CD1c-positive myeloid dendritic cell (primary cell): ENCODE measurements around the gene MED13L.

Experiments
- DNase-seq: peaks from one replicate; pipeline ENCODE4 v3.0.0-alpha.2; 2016; ENCODE audit errors: extremely low spot score

Gene MED13L

GRCh38 chr12:116213014-116213413 lies 64.5 kb downstream of the MED13L start:
- no peak for DNase-seq

- DNase-seq = no peak
Observed at GRCh38 chr12:116210762-116211161, 66.7 kb downstream of the MED13L start.

- no peak for DNase-seq
Observed at GRCh38 chr12:116210131-116210530, 67.4 kb downstream of the MED13L start.

DNA sequence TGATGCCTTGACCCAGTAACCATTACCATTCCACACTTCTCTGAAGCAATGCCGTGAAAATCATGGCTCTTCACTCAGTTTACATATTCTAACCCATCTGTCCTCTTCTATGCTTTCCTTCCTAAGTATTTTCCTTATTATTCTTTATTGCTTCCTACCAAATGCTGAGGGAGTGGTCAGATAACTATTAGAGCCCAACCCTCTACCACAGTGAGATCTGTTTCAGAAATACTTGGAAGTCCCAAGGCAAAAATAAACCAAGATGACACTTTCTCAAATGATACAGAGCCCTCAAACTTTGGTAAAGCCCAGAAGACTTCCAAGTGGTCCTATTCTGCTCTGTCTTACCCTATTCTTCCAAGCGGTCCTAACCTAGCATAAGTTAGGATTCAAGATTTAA lies 68.0 kb downstream of the MED13L start:
- DNase-seq = no peak

DNA sequence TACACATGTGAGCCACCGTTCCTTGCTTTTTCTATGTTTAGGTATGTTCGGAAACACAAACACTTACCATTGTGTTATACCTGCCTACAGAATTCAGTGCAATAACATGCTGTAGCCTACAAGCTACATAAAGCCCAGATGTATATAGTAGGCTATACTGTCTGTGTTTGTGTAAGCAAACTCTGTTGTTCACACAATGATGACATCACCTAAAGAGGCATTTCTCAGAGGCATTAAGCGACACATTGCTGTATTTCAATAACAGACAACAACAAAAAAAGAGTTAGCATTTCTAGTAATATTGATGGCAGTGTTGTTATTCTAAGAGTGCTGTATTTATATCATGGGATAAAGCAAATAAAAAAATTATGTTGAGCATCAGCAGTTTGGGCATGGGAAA lies 70.2 kb downstream of the MED13L start:
- no peak for DNase-seq

GRCh38 chr12:116206828-116207227 lies 70.7 kb downstream of the MED13L start:
- no peak for DNase-seq

DNA sequence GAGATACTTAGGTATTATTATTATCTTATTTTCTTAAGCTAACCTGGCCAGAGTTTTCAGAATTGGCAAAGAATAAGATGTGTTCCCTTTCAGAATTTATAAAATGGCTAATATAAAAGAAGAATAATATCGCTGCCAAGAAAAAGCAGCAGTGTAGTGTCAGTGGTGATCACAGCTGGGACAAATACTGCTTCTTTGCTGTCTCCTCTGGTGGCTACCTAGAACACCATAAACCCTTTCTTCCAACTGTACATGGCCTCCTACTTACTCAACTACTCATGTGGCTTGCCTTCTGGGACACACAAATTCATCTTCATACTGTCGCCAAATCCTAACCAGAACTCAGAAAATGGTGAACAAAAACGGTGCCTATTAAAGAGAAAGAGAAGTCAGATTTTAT lies 72.7 kb downstream of the MED13L start:
- DNase-seq = no peak

GRCh38 chr12:116204169-116204568 lies 73.3 kb downstream of the MED13L start:
- no peak for DNase-seq

- DNase-seq = no peak
Observed at GRCh38 chr12:116202940-116203339, 74.6 kb downstream of the MED13L start.

DNA sequence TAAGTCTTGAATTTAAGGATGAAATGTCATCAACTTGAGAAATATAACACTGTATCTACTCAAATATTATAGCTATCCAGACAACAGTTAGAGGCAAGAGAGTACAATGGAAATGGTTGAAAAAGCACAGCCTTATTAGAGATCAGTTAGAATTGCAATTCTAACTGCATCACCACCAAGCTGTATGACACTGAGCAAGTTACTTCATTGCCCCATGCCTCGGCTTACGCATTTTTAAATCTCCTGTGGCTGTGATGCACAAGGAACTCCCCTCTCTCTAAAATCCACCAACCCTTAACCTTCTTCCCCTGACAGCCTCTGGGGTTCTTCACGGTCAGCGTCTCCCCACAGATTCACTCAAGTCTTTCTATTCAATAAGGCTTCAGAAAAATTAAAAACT lies 75.1 kb downstream of the MED13L start:
- no peak for DNase-seq

DNA sequence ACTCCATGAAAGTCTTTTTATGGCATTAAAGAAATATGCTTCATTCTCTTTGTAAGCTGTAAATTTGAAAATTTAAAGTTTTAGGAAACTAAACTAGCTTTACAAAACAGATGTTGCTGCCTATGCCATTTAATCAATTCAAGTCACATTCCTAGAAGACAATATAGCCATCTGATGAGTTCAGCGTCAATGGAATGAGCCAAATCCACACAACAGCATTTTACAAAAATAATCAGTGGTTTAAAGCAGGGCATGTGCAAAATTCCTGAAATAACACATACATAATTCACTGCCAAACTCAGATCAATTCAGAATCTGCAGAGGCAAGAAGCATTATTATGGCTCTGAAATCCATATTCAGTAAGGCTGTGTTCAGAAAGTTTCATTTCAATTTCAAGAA lies 75.6 kb downstream of the MED13L start:
- DNase-seq = no peak

GRCh38 chr12:116201359-116201758 lies 76.1 kb downstream of the MED13L start:
- no peak for DNase-seq

DNA sequence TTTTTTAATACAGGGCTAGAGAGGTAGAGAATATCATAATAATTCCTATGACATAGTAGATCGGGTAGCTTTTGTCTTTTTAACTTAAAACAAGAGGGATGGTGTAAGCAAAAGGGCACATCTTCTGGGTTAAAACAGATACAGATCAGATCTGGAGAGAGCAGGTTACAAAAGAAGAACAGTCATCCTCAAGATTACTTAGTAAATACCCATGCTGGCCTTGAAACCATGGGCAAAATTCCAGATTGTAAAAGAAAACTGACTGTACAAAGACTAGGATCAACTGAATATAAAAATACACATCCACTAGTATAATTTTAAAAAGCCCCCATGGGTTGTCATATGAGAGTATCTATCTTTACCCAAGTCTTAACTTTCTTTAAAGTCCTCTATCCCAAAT lies 76.7 kb downstream of the MED13L start:
- DNase-seq = no peak

DNA sequence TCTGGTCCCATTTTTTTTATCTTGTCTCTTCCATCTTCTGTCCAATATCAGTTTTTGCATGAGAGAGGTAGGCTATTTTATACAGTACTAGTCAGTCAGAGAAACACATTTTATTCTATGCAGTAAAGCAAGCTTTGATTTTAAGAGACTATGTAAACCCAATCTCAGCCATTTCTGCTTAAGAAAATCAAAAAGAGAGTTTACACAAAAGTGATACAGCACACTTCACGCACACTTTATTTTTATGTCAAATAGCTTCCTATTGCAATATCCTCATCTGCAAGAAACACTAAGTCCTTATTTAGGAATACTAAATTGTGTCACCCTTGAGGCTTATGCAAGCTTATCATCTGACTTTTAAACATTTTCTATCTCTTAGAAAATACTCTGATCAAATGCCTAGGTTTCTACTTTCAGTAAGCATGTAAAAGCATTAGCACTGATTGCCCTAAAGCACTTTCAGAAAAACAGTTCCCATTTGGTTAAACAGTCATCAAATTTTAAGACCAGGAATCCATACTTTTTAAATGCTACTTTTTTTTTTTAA lies 78.3 kb downstream of the MED13L start:
- no peak for DNase-seq

GRCh38 chr12:116196752-116197718 lies 80.5 kb downstream of the MED13L start:
- DNase-seq = no peak

GRCh38 chr12:116196226-116196625 lies 81.3 kb downstream of the MED13L start:
- no peak for DNase-seq

- peak; percentile 74 for DNase-seq
Observed at GRCh38 chr12:116194935-116195431, 82.5 kb downstream of the MED13L start.

- DNase-seq = no peak
Observed at GRCh38 chr12:116189692-116190091, 87.8 kb downstream of the MED13L start.

DNA sequence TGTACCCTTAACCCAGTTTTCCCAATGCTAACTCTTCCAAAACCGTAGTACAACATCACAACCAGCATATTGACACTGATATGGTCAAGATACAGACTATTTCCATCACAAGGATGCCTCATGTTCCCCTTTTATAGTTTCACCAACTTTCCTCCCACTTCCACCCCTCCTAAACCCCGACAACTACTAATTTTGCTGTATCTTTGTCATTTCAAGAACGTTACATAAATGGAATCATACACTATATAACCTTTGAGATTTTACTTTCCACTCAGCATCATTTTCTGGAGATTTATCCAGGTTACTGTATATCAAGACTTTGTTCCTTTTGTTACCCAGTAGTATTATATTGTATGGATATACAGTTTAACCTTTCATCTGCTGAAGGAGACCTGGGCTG lies 88.9 kb downstream of the MED13L start:
- DNase-seq = peak; percentile 53

DNA sequence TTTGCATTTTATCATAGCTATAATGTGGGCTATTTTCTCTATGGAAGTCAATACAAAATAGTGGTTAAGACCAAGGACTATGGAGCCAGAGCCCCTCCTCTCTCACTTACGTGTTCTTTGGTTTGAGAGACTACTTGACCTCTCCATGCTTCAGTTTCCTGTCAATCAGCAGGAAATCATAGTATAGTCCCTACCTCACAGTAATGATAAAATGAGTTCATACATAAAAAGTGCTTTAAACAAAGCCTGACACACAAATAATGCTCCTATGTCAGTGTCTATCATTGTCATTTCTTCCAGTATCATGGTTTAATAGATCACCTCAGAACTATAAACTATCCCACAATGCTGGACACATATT lies 90.4 kb downstream of the MED13L start:
- no peak for DNase-seq

- DNase-seq = no peak
Observed at GRCh38 chr12:116186482-116187150, 90.9 kb downstream of the MED13L start.

- peak; percentile 25 for DNase-seq
Observed at GRCh38 chr12:116184763-116185162, 92.7 kb downstream of the MED13L start.

- no peak for DNase-seq
Observed at GRCh38 chr12:116183741-116184141, 93.8 kb downstream of the MED13L start.
